GM12878 (cell line): ENCODE measurements around the gene DIAPH1. TPM values are rescaled to one million over a fixed set of nuclear protein-coding genes. Genes with fewer than 3 reads are reported as not detected.

Experiments
- BACH1 ChIP-seq: fragments of 450-650 bp; IDR thresholded peaks from 2 replicates; pipeline ENCODE4 v1.6.1; 2017; ENCODE audit warnings: mild to moderate bottlenecking, borderline replicate concordance
- BHLHE40 ChIP-seq, 2 experiments: fragments of 450-650 bp in 1 of 2; IDR thresholded peaks; 2 replicates each; pipeline ENCODE4 v1.6.1; 2011 to 2017; ENCODE audit warnings: low read depth in 2 of 2, borderline replicate concordance in 1 of 2, improper control_type of control experiment in 1 of 2, low read length in 1 of 2, mild to moderate bottlenecking in 1 of 2
- CBX5 ChIP-seq: sonication (generic); IDR thresholded peaks from 2 replicates; pipeline ENCODE4 v1.6.1; 2016; ENCODE audit warnings: low read depth, moderate library complexity, mild to moderate bottlenecking, inconsistent platforms
- CEBPB ChIP-seq, 2 experiments: fragments of 150-350 bp in 1 of 2; IDR thresholded peaks; 2 replicates each; pipeline ENCODE4 v1.6.1; 2012 to 2014; ENCODE audit warnings: low read depth in 2 of 2, low read length in 2 of 2, borderline replicate concordance in 1 of 2, inconsistent platforms in 1 of 2
- CHD1 ChIP-seq: IDR thresholded peaks from 2 replicates; pipeline ENCODE4 v1.6.1; 2012; ENCODE audit warnings: low read depth, low read length, improper control_type of control experiment
- CHD2 ChIP-seq: IDR thresholded peaks from 2 replicates; pipeline ENCODE4 v1.6.1; 2011; ENCODE audit warnings: low read depth, low read length, improper control_type of control experiment, borderline replicate concordance
- CHD4 ChIP-seq: fragments of 200-600 bp; sonication (generic); IDR thresholded peaks from 2 replicates; pipeline ENCODE4 v1.6.1; 2016; ENCODE audit warnings: mild to moderate bottlenecking
- FOXK2 ChIP-seq: fragments of 450-650 bp; IDR thresholded peaks from 2 replicates; pipeline ENCODE4 v1.6.1; 2017; ENCODE audit warnings: mild to moderate bottlenecking, moderate library complexity
- FOXM1 ChIP-seq: IDR thresholded peaks from 2 replicates; pipeline ENCODE4 v1.6.1; 2012; ENCODE audit warnings: low read depth, mild to moderate bottlenecking, inconsistent platforms, low read length, moderate library complexity
- HDAC6 ChIP-seq: fragments of 200-600 bp; sonication (generic); IDR thresholded peaks from one replicate; pipeline ENCODE4 v1.8.0; 2017; ENCODE audit warnings: antibody characterized with exemption; ENCODE audit not compliant: unreplicated experiment
- LARP7 ChIP-seq: fragments of 450-650 bp; IDR thresholded peaks from 2 replicates; pipeline ENCODE4 v1.6.1; 2017; ENCODE audit warnings: mild to moderate bottlenecking
- MEF2B ChIP-seq: fragments of 450-650 bp; IDR thresholded peaks from 2 replicates; pipeline ENCODE4 v1.6.1; 2018; ENCODE audit warnings: mild to moderate bottlenecking, moderate library complexity; ENCODE audit not compliant: partially characterized antibody, poor library complexity, severe bottlenecking
- MTA2 ChIP-seq: fragments of 450-650 bp; IDR thresholded peaks from 2 replicates; pipeline ENCODE4 v1.6.1; 2016; ENCODE audit warnings: low read depth, mild to moderate bottlenecking, moderate library complexity
- NFIC ChIP-seq: IDR thresholded peaks from 2 replicates; pipeline ENCODE4 v1.6.1; 2012; ENCODE audit warnings: low read depth, mild to moderate bottlenecking, inconsistent platforms, low read length, moderate library complexity
- NFYA ChIP-seq: IDR thresholded peaks from 2 replicates; pipeline ENCODE4 v1.6.1; 2011; ENCODE audit warnings: low read depth, mild to moderate bottlenecking, low read length, improper control_type of control experiment, borderline replicate concordance
- NR2F1 ChIP-seq: fragments of 450-650 bp; conservative IDR thresholded peaks from 2 replicates; pipeline ENCODE4 v1.6.1; 2017; ENCODE audit warnings: mild to moderate bottlenecking
- POLR2A ChIP-seq: IDR thresholded peaks from 2 replicates; pipeline ENCODE4 v1.6.1; 2011; ENCODE audit warnings: low read depth, mild to moderate bottlenecking, low read length
- POLR2AphosphoS5 ChIP-seq: IDR thresholded peaks from 2 replicates; pipeline ENCODE4 v1.6.1; 2011; ENCODE audit warnings: mild to moderate bottlenecking, low read length, inconsistent platforms
- RBBP5 ChIP-seq: fragments of 200-600 bp; sonication (generic); conservative IDR thresholded peaks from 2 replicates; pipeline ENCODE4 v1.6.1; 2016
- SMC3 ChIP-seq: IDR thresholded peaks from 2 replicates; pipeline ENCODE4 v1.6.1; 2011; ENCODE audit warnings: low read length, improper control_type of control experiment, borderline replicate concordance
- TBL1XR1 ChIP-seq: IDR thresholded peaks from 2 replicates; pipeline ENCODE4 v1.6.1; 2012; ENCODE audit warnings: low read depth, low read length, improper control_type of control experiment
- TCF3 ChIP-seq: IDR thresholded peaks from 2 replicates; pipeline ENCODE4 v1.6.1; 2012; ENCODE audit warnings: low read depth, mild to moderate bottlenecking, low read length, borderline replicate concordance; ENCODE audit not compliant: insufficient read depth
- ZNF217 ChIP-seq: fragments of 450-650 bp; IDR thresholded peaks from 2 replicates; pipeline ENCODE4 v1.6.1; 2017; ENCODE audit warnings: antibody characterized with exemption, mild to moderate bottlenecking
- ZNF687 ChIP-seq: fragments of 450-650 bp; IDR thresholded peaks from 2 replicates; pipeline ENCODE4 v1.6.1; 2017; ENCODE audit warnings: mild to moderate bottlenecking, moderate library complexity
- ZSCAN29 ChIP-seq: fragments of 450-650 bp; IDR thresholded peaks from 2 replicates; pipeline ENCODE4 v1.6.1; 2017; ENCODE audit warnings: mild to moderate bottlenecking, moderate library complexity
- polyA plus RNA-seq, 11 experiments: library from polyadenylated mRNA; depleted of rRNA in 4 of 11; unstranded in 6 of 11; stranded (reverse) in 5 of 11; fragments of >200 nt; fragmentation: Nextera tagmentation in 4 of 11; fragmentation: Illumina TruSeq in 1 of 11; extraction: Ambion mirVana in 4 of 11; extraction: Trizol in 1 of 11; gene quantifications; 1 replicate in 1 of 11; 2 replicates in 10 of 11; pipeline versions ENCODE4 v1.2.1 to v1.2.3, GENCODE V29; 2011 to 2016; ENCODE audit warnings: inconsistent platforms in 2 of 11, missing spikeins in 2 of 11, low read depth in 1 of 11
- total RNA-seq, 4 experiments: library from RNA; depleted of rRNA in 3 of 4; stranded (reverse); fragments of >200 nt in 3 of 4; fragmentation: Illumina TruSeq in 1 of 4; extraction: Trizol in 1 of 4; gene quantifications; 2 replicates each; pipeline versions ENCODE4 v1.2.1 to v1.2.3, GENCODE V29; 2013 to 2021
- TF ChIP-seq, protein P1 (sequence below): fragments of 450-650 bp; IDR thresholded peaks from 2 replicates; pipeline ENCODE4 v1.6.1; 2018; ENCODE audit warnings: mild to moderate bottlenecking, low read depth, moderate library complexity; ENCODE audit not compliant: partially characterized antibody

The DIAPH1 gene
- total and polyA plus RNA-seq, 10 of the 15 experiments (the other 5 are each of a cell fraction or from before 2014, with no cell fraction given): 37.8 to 168 (median 59.0) TPM

DNA sequence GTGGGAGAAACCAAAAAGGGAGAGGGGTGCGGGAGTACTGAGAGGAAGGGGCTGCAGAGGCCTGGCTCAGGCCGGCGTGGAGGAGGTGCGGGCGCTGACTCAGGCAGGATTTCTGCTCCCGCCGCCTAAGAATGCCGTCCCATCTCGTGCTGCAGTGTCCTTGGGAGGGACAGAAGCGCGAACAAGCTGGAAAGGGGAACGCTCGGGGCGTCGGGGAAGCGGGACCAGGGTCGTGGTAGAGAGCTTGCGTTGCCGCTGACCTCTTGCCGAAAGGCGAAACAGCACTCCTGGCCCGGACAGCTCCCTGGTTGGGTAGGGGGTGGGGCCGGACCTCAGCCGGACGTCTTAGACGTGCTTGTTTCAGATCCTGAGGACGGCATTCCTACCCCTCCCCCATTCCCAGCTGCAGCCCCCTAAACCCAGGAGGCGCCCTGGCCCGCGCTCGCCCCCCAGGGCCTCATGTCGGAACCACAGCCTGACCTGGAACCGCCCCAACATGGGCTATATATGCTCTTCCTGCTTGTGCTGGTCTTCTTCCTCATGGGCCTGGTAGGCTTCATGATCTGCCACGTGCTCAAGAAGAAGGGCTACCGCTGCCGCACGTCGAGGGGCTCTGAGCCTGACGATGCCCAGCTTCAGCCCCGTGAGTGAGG, 19.1 kb upstream of the DIAPH1 start (continued):
- TF ChIP-seq ZNF687: peak; percentile 76; the same call in 1 of the 2 replicates
- TF ChIP-seq LARP7: no peak; the same call in 1 of the 2 replicates
- TF ChIP-seq MEF2B: peak; percentile 8
- TF ChIP-seq TCF3: 0 out of 2 replicates have a peak, but pooled peaks have one; percentile 42
- TF ChIP-seq CHD2: peak; percentile 46; the same call in 1 of the 2 replicates
- TF ChIP-seq, protein P1, sequence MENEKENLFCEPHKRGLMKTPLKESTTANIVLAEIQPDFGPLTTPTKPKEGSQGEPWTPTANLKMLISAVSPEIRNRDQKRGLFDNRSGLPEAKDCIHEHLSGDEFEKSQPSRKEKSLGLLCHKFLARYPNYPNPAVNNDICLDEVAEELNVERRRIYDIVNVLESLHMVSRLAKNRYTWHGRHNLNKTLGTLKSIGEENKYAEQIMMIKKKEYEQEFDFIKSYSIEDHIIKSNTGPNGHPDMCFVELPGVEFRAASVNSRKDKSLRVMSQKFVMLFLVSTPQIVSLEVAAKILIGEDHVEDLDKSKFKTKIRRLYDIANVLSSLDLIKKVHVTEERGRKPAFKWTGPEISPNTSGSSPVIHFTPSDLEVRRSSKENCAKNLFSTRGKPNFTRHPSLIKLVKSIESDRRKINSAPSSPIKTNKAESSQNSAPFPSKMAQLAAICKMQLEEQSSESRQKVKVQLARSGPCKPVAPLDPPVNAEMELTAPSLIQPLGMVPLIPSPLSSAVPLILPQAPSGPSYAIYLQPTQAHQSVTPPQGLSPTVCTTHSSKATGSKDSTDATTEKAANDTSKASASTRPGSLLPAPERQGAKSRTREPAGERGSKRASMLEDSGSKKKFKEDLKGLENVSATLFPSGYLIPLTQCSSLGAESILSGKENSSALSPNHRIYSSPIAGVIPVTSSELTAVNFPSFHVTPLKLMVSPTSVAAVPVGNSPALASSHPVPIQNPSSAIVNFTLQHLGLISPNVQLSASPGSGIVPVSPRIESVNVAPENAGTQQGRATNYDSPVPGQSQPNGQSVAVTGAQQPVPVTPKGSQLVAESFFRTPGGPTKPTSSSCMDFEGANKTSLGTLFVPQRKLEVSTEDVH: no peak
- TF ChIP-seq NFIC: no peak
- TF ChIP-seq NFYA: no peak
- no peak for TF ChIP-seq TBL1XR1
- no peak for TF ChIP-seq CHD1
- no peak for TF ChIP-seq CBX5
- TF ChIP-seq BHLHE40 (IDR thresholded peaks at IDR 0.05; ENCODE audit: borderline replicate concordance in 1 of 2, low read depth in 2 of 2, low read length in 1 of 2): no peak; a peak in 1 of 4 replicates
- no peak for TF ChIP-seq CEBPB (IDR thresholded peaks at IDR 0.05; ENCODE audit: borderline replicate concordance in 1 of 2, low read depth in 2 of 2, low read length in 2 of 2)
- no peak for TF ChIP-seq MTA2
- TF ChIP-seq ZSCAN29: no peak
- TF ChIP-seq BACH1: no peak
- no peak for TF ChIP-seq SMC3
- peak; percentile 38; the same call in 1 of the 2 replicates for TF ChIP-seq NR2F1
- no peak for TF ChIP-seq ZNF217
- no peak for TF ChIP-seq CHD4
- TF ChIP-seq RBBP5: no peak
- no peak for TF ChIP-seq FOXM1
- TF ChIP-seq HDAC6: no peak
- no peak for TF ChIP-seq POLR2AphosphoS5
- TF ChIP-seq POLR2A: 0 out of 2 replicates have a peak, but pooled peaks have one; percentile 54
- no peak for TF ChIP-seq FOXK2
